SK-N-SH treated with all-trans-retinoic acid at 6 μM for 48 hours (cell line): Measurements from ENCODE around the gene PFKFB2.

Source experiments
- ATAC-seq: fragments of 200-7000 bp; cut with Tn5 transposase; 3 replicates; pipeline ENCODE4 v1.9.1; 2020; ENCODE audit warnings: mild to moderate bottlenecking, moderate library complexity
- ARNTL ChIP-seq: fragments of 450-650 bp; formaldehyde crosslinking; IDR thresholded peaks from 2 replicates; pipeline ENCODE4 v1.5.0; 2020; ENCODE audit warnings: low read depth, mild to moderate bottlenecking, moderate library complexity, borderline replicate concordance
- BACH2 ChIP-seq: fragments of 250-450 bp; sonication (Bioruptor Pico); IDR thresholded peaks from 2 replicates; pipeline ENCODE4 v1.9.0; 2021; ENCODE audit warnings: mild to moderate bottlenecking, borderline replicate concordance
- CREB5 ChIP-seq: fragments of 250-450 bp; sonication (Bioruptor Pico); IDR thresholded peaks from 2 replicates; pipeline ENCODE4 v1.5.1; 2020; ENCODE audit warnings: low read depth, mild to moderate bottlenecking, moderate library complexity
- CSDC2 ChIP-seq: fragments of 250-450 bp; sonication (Bioruptor Pico); IDR thresholded peaks from 2 replicates; pipeline ENCODE4 v1.5.0; 2020; ENCODE audit warnings: mild to moderate bottlenecking, moderate library complexity
- ESRRG ChIP-seq: fragments of 250-450 bp; sonication (Bioruptor Pico); IDR thresholded peaks from 2 replicates; pipeline ENCODE4 v1.6.1; 2021; ENCODE audit warnings: mild to moderate bottlenecking
- GLIS3 ChIP-seq: fragments of 250-450 bp; sonication (Bioruptor Pico); IDR thresholded peaks from 2 replicates; pipeline ENCODE4 v1.5.0; 2020; ENCODE audit warnings: mild to moderate bottlenecking, moderate library complexity
- ISL1 ChIP-seq: fragments of 250-450 bp; sonication (Bioruptor Pico); IDR thresholded peaks from 2 replicates; pipeline ENCODE4 v2.1.2; 2022; ENCODE audit warnings: mild to moderate bottlenecking, moderate library complexity
- OSR1 ChIP-seq: fragments of 250-450 bp; sonication (Bioruptor Pico); IDR thresholded peaks from 2 replicates; pipeline ENCODE4 v1.8.0; 2022; ENCODE audit warnings: moderate library complexity, mild to moderate bottlenecking, inconsistent platforms
- POU6F1 ChIP-seq: fragments of 250-450 bp; sonication (Bioruptor Pico); IDR thresholded peaks from 2 replicates; pipeline ENCODE4 v1.8.0; 2021; ENCODE audit warnings: low read depth, mild to moderate bottlenecking, moderate library complexity, borderline replicate concordance
- RARB ChIP-seq: fragments of 250-450 bp; sonication (Bioruptor Pico); IDR thresholded peaks from 2 replicates; pipeline ENCODE4 v1.8.0; 2021; ENCODE audit warnings: mild to moderate bottlenecking, moderate library complexity
- SNAI2 ChIP-seq: fragments of 250-450 bp; sonication (Bioruptor Pico); IDR thresholded peaks from 2 replicates; pipeline ENCODE4 v1.5.0; 2020; ENCODE audit warnings: mild to moderate bottlenecking, moderate library complexity
- TCF4 ChIP-seq: fragments of 250-450 bp; sonication (Bioruptor Pico); IDR thresholded peaks from 2 replicates; pipeline ENCODE4 v1.8.0; 2021; ENCODE audit warnings: mild to moderate bottlenecking, moderate library complexity, borderline replicate concordance
- TOX ChIP-seq: fragments of 250-450 bp; sonication (Bioruptor Pico); IDR thresholded peaks from 2 replicates; pipeline ENCODE4 v1.8.0; 2021; ENCODE audit warnings: mild to moderate bottlenecking, moderate library complexity, borderline replicate concordance
- ZC3H10 ChIP-seq: fragments of 250-450 bp; sonication (Bioruptor Pico); IDR thresholded peaks from 2 replicates; pipeline ENCODE4 v1.5.1; 2021; ENCODE audit warnings: mild to moderate bottlenecking, moderate library complexity
- ZFP3 ChIP-seq: fragments of 250-450 bp; sonication (Bioruptor Pico); IDR thresholded peaks from 2 replicates; pipeline ENCODE4 v1.5.0; 2020; ENCODE audit warnings: mild to moderate bottlenecking, moderate library complexity
- ZFP30 ChIP-seq: fragments of 450-650 bp; formaldehyde crosslinking; IDR thresholded peaks from 2 replicates; pipeline ENCODE4 v1.5.0; 2022; ENCODE audit warnings: mild to moderate bottlenecking, moderate library complexity
- ZNF565 ChIP-seq: fragments of 450-650 bp; formaldehyde crosslinking; conservative IDR thresholded peaks from 2 replicates; pipeline ENCODE4 v1.5.0; 2020; ENCODE audit warnings: low read depth, mild to moderate bottlenecking, moderate library complexity
- ZNF70 ChIP-seq: fragments of 450-650 bp; formaldehyde crosslinking; IDR thresholded peaks from 2 replicates; pipeline ENCODE4 v1.5.0; 2020; ENCODE audit warnings: mild to moderate bottlenecking, moderate library complexity
- ZNF8 ChIP-seq: fragments of 450-650 bp; formaldehyde crosslinking; IDR thresholded peaks from 2 replicates; pipeline ENCODE4 v1.5.0; 2020; ENCODE audit warnings: mild to moderate bottlenecking, moderate library complexity
- TF ChIP-seq, protein P1 (sequence below): fragments of 250-450 bp; sonication (Bioruptor Pico); IDR thresholded peaks from 2 replicates; pipeline ENCODE4 v1.5.0; 2020; ENCODE audit warnings: mild to moderate bottlenecking, moderate library complexity
- TF ChIP-seq, protein P2 (sequence below): fragments of 250-450 bp; sonication (Bioruptor Pico); IDR thresholded peaks from 2 replicates; pipeline ENCODE4 v1.5.1; 2021; ENCODE audit warnings: mild to moderate bottlenecking, moderate library complexity
- TF ChIP-seq, protein P3 (sequence below): fragments of 250-450 bp; sonication (Bioruptor Pico); IDR thresholded peaks from 2 replicates; pipeline ENCODE4 v1.8.0; 2020; ENCODE audit warnings: mild to moderate bottlenecking, moderate library complexity, borderline replicate concordance

Gene PFKFB2

DNA sequence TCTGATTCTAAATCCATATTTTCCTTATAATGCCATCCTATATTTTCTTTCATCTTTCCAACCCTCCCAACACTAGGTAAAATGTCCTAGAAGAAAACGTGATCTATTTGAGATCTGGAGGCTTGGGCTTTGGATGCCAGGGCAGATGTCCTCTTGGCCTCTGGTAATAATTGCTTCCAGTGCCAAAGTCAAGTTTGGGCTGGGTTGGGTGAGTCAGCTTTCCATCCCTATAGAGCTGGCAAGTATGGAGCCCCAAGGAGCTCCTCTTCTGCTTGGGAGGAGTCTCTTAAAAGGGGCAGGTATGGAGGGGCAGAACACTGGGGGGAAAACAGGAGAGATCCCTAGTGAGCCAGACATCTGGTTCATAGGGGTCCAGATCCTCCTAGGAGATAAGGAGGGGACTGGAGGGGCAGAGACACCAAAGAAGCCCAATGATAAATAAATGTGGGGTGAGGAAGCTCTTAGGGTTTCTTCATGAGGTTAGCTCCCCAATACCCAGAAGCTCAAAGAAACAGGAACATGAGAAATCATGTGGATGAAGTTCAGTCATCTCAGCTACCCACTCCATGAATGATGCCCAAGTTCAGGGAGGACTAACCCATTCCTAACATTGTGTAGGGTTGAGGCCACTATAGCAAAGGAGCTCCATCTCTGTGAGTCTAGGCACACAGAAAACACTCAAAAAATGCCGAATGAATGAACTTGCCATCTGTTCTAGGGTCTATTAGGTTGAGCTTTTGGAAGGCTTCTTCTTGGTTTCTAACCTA, 24.0 kb upstream of the PFKFB2 start:
- no peak for ATAC-seq
- TF ChIP-seq, protein P1, sequence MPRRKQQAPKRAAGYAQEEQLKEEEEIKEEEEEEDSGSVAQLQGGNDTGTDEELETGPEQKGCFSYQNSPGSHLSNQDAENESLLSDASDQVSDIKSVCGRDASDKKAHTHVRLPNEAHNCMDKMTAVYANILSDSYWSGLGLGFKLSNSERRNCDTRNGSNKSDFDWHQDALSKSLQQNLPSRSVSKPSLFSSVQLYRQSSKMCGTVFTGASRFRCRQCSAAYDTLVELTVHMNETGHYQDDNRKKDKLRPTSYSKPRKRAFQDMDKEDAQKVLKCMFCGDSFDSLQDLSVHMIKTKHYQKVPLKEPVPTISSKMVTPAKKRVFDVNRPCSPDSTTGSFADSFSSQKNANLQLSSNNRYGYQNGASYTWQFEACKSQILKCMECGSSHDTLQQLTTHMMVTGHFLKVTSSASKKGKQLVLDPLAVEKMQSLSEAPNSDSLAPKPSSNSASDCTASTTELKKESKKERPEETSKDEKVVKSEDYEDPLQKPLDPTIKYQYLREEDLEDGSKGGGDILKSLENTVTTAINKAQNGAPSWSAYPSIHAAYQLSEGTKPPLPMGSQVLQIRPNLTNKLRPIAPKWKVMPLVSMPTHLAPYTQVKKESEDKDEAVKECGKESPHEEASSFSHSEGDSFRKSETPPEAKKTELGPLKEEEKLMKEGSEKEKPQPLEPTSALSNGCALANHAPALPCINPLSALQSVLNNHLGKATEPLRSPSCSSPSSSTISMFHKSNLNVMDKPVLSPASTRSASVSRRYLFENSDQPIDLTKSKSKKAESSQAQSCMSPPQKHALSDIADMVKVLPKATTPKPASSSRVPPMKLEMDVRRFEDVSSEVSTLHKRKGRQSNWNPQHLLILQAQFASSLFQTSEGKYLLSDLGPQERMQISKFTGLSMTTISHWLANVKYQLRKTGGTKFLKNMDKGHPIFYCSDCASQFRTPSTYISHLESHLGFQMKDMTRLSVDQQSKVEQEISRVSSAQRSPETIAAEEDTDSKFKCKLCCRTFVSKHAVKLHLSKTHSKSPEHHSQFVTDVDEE (CRISPR knock-in tag), result no peak
- TF ChIP-seq ESRRG (CRISPR knock-in tag) (no peak), TOX (CRISPR knock-in tag) (no peak)
- TF ChIP-seq, protein P2, sequence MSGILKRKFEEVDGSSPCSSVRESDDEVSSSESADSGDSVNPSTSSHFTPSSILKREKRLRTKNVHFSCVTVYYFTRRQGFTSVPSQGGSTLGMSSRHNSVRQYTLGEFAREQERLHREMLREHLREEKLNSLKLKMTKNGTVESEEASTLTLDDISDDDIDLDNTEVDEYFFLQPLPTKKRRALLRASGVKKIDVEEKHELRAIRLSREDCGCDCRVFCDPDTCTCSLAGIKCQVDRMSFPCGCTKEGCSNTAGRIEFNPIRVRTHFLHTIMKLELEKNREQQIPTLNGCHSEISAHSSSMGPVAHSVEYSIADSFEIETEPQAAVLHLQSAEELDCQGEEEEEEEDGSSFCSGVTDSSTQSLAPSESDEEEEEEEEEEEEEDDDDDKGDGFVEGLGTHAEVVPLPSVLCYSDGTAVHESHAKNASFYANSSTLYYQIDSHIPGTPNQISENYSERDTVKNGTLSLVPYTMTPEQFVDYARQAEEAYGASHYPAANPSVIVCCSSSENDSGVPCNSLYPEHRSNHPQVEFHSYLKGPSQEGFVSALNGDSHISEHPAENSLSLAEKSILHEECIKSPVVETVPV (CRISPR knock-in tag), result no peak

DNA sequence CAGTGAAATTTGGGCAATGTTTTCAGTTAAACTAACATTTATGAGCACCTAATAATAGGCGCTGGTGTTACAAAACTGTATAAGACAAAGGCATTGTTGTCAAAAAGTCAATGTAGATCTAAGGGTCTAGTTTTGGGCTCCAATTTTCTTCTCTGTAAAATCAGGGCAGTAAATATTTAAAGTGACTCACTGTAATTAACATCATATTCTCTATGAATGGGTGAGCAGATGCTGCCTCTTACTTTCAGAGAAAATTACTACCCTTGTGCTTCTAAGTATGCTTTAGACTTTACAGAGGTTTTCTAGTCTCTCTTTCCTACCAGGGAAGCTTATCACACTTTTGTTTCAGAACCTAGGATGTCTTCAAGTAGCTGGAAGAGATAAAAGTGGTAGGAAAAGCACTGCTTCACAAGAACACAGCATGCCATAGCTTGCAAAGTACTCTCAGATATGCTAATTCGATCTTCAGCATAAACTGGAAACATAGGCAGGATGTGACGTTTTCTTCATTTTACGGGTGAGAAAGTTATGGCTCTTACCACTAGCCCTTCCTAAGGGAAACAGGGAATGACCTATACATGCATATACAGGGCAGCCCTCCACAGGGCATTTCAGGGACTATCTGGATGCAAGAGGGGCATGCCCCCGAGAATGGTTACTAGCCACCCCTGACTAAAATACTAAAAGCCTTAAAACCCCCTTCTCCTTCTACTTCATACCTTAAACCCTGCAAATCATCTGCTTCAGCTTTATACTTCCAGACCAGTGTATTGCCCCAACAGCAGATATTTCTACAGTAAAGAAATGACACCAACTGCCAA, 23.2 kb upstream of the PFKFB2 start:
- TF ChIP-seq BACH2 (no peak), SNAI2 (CRISPR knock-in tag) (no peak), OSR1 (CRISPR knock-in tag) (no peak), RARB (CRISPR knock-in tag) (no peak), ZFP30 (CRISPR knock-in tag) (no peak), ZNF8 (CRISPR knock-in tag) (no peak), ZC3H10 (CRISPR knock-in tag) (no peak), ZNF70 (no peak), CSDC2 (CRISPR knock-in tag) (no peak), ZFP3 (no peak), ZNF565 (CRISPR knock-in tag) (no peak), GLIS3 (CRISPR knock-in tag) (no peak), CREB5 (CRISPR knock-in tag) (no peak), ESRRG (CRISPR knock-in tag) (no peak), POU6F1 (no peak), TCF4 (CRISPR knock-in tag) (no peak), ARNTL (CRISPR knock-in tag) (no peak), ISL1 (CRISPR knock-in tag) (no peak)
- TF ChIP-seq, protein P3, sequence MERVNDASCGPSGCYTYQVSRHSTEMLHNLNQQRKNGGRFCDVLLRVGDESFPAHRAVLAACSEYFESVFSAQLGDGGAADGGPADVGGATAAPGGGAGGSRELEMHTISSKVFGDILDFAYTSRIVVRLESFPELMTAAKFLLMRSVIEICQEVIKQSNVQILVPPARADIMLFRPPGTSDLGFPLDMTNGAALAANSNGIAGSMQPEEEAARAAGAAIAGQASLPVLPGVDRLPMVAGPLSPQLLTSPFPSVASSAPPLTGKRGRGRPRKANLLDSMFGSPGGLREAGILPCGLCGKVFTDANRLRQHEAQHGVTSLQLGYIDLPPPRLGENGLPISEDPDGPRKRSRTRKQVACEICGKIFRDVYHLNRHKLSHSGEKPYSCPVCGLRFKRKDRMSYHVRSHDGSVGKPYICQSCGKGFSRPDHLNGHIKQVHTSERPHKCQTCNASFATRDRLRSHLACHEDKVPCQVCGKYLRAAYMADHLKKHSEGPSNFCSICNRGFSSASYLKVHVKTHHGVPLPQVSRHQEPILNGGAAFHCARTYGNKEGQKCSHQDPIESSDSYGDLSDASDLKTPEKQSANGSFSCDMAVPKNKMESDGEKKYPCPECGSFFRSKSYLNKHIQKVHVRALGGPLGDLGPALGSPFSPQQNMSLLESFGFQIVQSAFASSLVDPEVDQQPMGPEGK (CRISPR knock-in tag), result no peak
- TF ChIP-seq, protein P1 (CRISPR knock-in tag), result no peak
- ATAC-seq, result no peak
